WTC11 (cell line): ENCODE results near the gene GPR37. TPM values are rescaled to one million over a fixed set of nuclear protein-coding genes. Genes with fewer than 3 reads are reported as not detected.
A peak's percentile ranks its signal among the peaks of the same experiment; 100 is the strongest.

Experiments used
- ATAC-seq: fragments of 200-7000 bp; cut with Tn5 transposase; 2 replicates; pipeline ENCODE4 v1.10.0; 2021; ENCODE audit warnings: mild to moderate bottlenecking, moderate library complexity
- CTCF ChIA-PET: fragments of 300-600 bp; sonication (Branson Sonifier 250); formaldehyde crosslinking; loops from one replicate; lab custom pipeline; 2021; ENCODE audit warnings: antibody characterized with exemption; lab: Charles Lee
- POLR2A ChIA-PET: fragments of 350-600 bp; sonication (Branson Sonifier 250); formaldehyde crosslinking; loops from one replicate; lab custom pipeline; 2021; ENCODE audit warnings: antibody characterized with exemption; lab: Charles Lee
- DNase-seq: peaks from one replicate; pipeline ENCODE4 v3.0.0; 2021; ENCODE audit warnings: low spot score
- H3K27ac Mint-ChIP-seq: 2 replicates; pipeline ENCODE4 v1.8.0; 2021; ENCODE audit warnings: mixed read lengths
- H3K27me3 Mint-ChIP-seq: 2 replicates; pipeline ENCODE4 v1.8.0; 2021; ENCODE audit warnings: low read depth, mild to moderate bottlenecking, moderate library complexity, mixed read lengths
- H3K36me3 Mint-ChIP-seq: 2 replicates; pipeline ENCODE4 v1.8.0; 2021; ENCODE audit warnings: mixed read lengths
- H3K4me1 Mint-ChIP-seq: 2 replicates; pipeline ENCODE4 v1.8.0; 2022; ENCODE audit warnings: mixed read lengths
- H3K4me3 Mint-ChIP-seq: 2 replicates; pipeline ENCODE4 v1.8.0; 2021; ENCODE audit warnings: mild to moderate bottlenecking, moderate library complexity, mixed read lengths
- H3K9me3 Mint-ChIP-seq: 2 replicates; pipeline ENCODE4 v1.8.0; 2021; ENCODE audit warnings: mixed read lengths
- ATF1 ChIP-seq: sonication (generic); formaldehyde crosslinking; IDR thresholded peaks from 2 replicates; pipeline ENCODE4 v1.8.1; 2023; ENCODE audit warnings: mild to moderate bottlenecking, moderate library complexity, missing genetic modification reagents
- ATF3 ChIP-seq: sonication (generic); formaldehyde crosslinking; conservative IDR thresholded peaks from 2 replicates; pipeline ENCODE4 v1.8.1; 2022; ENCODE audit warnings: mild to moderate bottlenecking, missing genetic modification reagents
- FOXK1 ChIP-seq: sonication (generic); formaldehyde crosslinking; IDR thresholded peaks from 2 replicates; pipeline ENCODE4 v1.8.0; 2022; ENCODE audit warnings: mild to moderate bottlenecking, moderate library complexity, missing genetic modification reagents
- IRF1 ChIP-seq: sonication (generic); formaldehyde crosslinking; IDR thresholded peaks from 2 replicates; pipeline ENCODE4 v1.8.0; 2023; ENCODE audit warnings: missing genetic modification reagents
- KAT7 ChIP-seq: sonication (generic); formaldehyde crosslinking; IDR thresholded peaks from 2 replicates; pipeline ENCODE4 v1.8.1; 2023; ENCODE audit warnings: missing genetic modification reagents, mild to moderate bottlenecking, borderline replicate concordance
- NFATC4 ChIP-seq: fragments of 250-450 bp; sonication (Bioruptor Pico); IDR thresholded peaks from 2 replicates; pipeline ENCODE4 v1.9.0; 2021; ENCODE audit warnings: mild to moderate bottlenecking
- NFE2L1 ChIP-seq: sonication (generic); formaldehyde crosslinking; IDR thresholded peaks from 2 replicates; pipeline ENCODE4 v1.8.1; 2023; ENCODE audit warnings: missing genetic modification reagents
- NR1H2 ChIP-seq: sonication (generic); formaldehyde crosslinking; IDR thresholded peaks from 2 replicates; pipeline ENCODE4 v1.9.0; 2021; ENCODE audit warnings: mild to moderate bottlenecking, moderate library complexity, missing genetic modification reagents
- STAT6 ChIP-seq: sonication (generic); formaldehyde crosslinking; conservative IDR thresholded peaks from 2 replicates; pipeline ENCODE4 v1.8.1; 2023; ENCODE audit warnings: mild to moderate bottlenecking, low read depth, missing genetic modification reagents, moderate library complexity
- USF1 ChIP-seq: sonication (generic); formaldehyde crosslinking; IDR thresholded peaks from 2 replicates; pipeline ENCODE4 v1.8.0; 2022; ENCODE audit warnings: mild to moderate bottlenecking, missing genetic modification reagents
- ZNF121 ChIP-seq: sonication (generic); formaldehyde crosslinking; IDR thresholded peaks from 2 replicates; pipeline ENCODE4 v1.8.0; 2023; ENCODE audit warnings: missing genetic modification reagents
- ZNF396 ChIP-seq: fragments of 250-450 bp; sonication (Bioruptor Pico); IDR thresholded peaks from 2 replicates; pipeline ENCODE4 v1.8.0; 2021; ENCODE audit warnings: mild to moderate bottlenecking, moderate library complexity, borderline replicate concordance
- ZNF416 ChIP-seq: fragments of 250-450 bp; sonication (Bioruptor Pico); IDR thresholded peaks from 2 replicates; pipeline ENCODE4 v1.9.0; 2021; ENCODE audit warnings: mild to moderate bottlenecking, inconsistent platforms
- ZSCAN18 ChIP-seq: fragments of 250-450 bp; sonication (Bioruptor Pico); IDR thresholded peaks from 2 replicates; pipeline ENCODE4 v2.1.2; 2022; ENCODE audit warnings: mild to moderate bottlenecking, moderate library complexity
- total RNA-seq: library from RNA; stranded (reverse); gene quantifications from 3 replicates; pipeline ENCODE4 v1.2.3, GENCODE V29; 2021
- TF ChIP-seq, protein P1 (sequence below): sonication (generic); formaldehyde crosslinking; IDR thresholded peaks from 2 replicates; pipeline ENCODE4 v1.8.0; 2023; ENCODE audit warnings: mild to moderate bottlenecking, missing genetic modification reagents
- TF ChIP-seq, protein P2 (sequence below): fragments of 200-600 bp; IDR thresholded peaks from 2 replicates; pipeline ENCODE4 v1.8.0; 2022; ENCODE audit warnings: antibody characterized with exemption
- TF ChIP-seq, protein P3 (sequence below): sonication (generic); formaldehyde crosslinking; IDR thresholded peaks from 2 replicates; pipeline ENCODE4 v1.8.0; 2022; ENCODE audit warnings: mild to moderate bottlenecking, missing genetic modification reagents
- TF ChIP-seq, protein P4 (sequence below): sonication (generic); formaldehyde crosslinking; IDR thresholded peaks from 2 replicates; pipeline ENCODE4 v1.8.0; 2022; ENCODE audit warnings: mild to moderate bottlenecking, missing genetic modification reagents
- TF ChIP-seq, protein P5 (sequence below): fragments of 250-450 bp; sonication (Bioruptor Pico); IDR thresholded peaks from 2 replicates; pipeline ENCODE4 v1.9.0; 2021; ENCODE audit warnings: moderate library complexity, mild to moderate bottlenecking, inconsistent platforms, borderline replicate concordance

Gene GPR37
- total RNA-seq, 1 experiment from 2014 or later, result 20.4 TPM

GRCh38 chr7:124747072-124747471, 18.5 kb downstream of the GPR37 start (continued):
- TF ChIP-seq, protein P1, sequence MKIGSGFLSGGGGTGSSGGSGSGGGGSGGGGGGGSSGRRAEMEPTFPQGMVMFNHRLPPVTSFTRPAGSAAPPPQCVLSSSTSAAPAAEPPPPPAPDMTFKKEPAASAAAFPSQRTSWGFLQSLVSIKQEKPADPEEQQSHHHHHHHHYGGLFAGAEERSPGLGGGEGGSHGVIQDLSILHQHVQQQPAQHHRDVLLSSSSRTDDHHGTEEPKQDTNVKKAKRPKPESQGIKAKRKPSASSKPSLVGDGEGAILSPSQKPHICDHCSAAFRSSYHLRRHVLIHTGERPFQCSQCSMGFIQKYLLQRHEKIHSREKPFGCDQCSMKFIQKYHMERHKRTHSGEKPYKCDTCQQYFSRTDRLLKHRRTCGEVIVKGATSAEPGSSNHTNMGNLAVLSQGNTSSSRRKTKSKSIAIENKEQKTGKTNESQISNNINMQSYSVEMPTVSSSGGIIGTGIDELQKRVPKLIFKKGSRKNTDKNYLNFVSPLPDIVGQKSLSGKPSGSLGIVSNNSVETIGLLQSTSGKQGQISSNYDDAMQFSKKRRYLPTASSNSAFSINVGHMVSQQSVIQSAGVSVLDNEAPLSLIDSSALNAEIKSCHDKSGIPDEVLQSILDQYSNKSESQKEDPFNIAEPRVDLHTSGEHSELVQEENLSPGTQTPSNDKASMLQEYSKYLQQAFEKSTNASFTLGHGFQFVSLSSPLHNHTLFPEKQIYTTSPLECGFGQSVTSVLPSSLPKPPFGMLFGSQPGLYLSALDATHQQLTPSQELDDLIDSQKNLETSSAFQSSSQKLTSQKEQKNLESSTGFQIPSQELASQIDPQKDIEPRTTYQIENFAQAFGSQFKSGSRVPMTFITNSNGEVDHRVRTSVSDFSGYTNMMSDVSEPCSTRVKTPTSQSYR, result no peak
- TF ChIP-seq STAT6 (CRISPR knock-in tag) (no peak), ATF3 (CRISPR knock-in tag) (no peak), ATF1 (no peak)

DNA sequence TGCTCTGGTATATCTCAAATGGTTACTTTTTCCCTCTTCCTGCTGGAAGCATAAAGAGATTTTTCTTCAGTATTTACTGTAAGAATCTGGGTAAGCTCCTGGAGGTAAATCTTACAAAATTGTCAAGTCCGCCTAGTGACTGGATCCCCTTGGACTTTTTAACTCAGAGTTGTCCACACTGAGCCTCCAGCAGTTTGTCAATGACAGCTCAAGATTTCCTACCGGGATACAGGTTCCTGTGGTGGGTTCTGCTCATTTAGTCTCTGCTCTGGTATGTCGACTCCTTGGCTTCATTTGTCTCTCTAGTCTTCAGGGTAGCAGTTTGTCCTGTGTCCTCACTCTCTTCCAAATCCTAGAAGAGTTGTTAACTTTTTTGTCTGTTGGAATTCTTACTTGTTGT, 27.0 kb downstream of the GPR37 start:
- TF ChIP-seq IRF1, result no peak
- no peak for TF ChIP-seq USF1
- TF ChIP-seq ZSCAN18 (CRISPR knock-in tag), result no peak
- no peak for TF ChIP-seq ATF1
- no peak for TF ChIP-seq ZNF396
- TF ChIP-seq ZNF121 (CRISPR knock-in tag), result no peak
- TF ChIP-seq KAT7 (CRISPR knock-in tag), result no peak
- DNase-seq, result no peak
- peaks cover 18% of the 10 kb centered on the region for H3K36me3 Mint-ChIP-seq
- POLR2A ChIA-PET, result no interaction called here
- H3K27me3 Mint-ChIP-seq, result no peaks in the 10 kb centered on the region; the same call in 1 of the 2 replicates
- no peak; the same call in 1 of the 2 replicates for ATAC-seq
- no peak overlapping the region for H3K4me3 Mint-ChIP-seq
- no peak overlapping the region for H3K27ac Mint-ChIP-seq
- CTCF ChIA-PET, result interaction anchor here (0.7 kb wide), 1 partner anchor 27 kb away, joined by 4 read pairs; the partner anchor contains the start of gene GPR37
- H3K9me3 Mint-ChIP-seq, result peaks cover 9% of the 10 kb centered on the region
- peaks cover 33% of the 10 kb centered on the region for H3K4me1 Mint-ChIP-seq

- Mint-ChIP-seq H3K27me3 (no peaks in the 10 kb centered on the region; the same call in 1 of the 2 replicates), H3K36me3 (peaks cover 18% of the 10 kb centered on the region), H3K4me1 (peaks cover 34% of the 10 kb centered on the region), H3K9me3 (peaks cover 9% of the 10 kb centered on the region), H3K4me3 (no peak overlapping the region), H3K27ac (peak overlapping the region; percentile 57; the same call in 1 of the 2 replicates)
- no peak for DNase-seq
- ATAC-seq, result no peak
- CTCF ChIA-PET, result interaction anchor here (0.7 kb wide), 1 partner anchor 28 kb away, joined by 4 read pairs; the partner anchor contains the start of gene GPR37
- POLR2A ChIA-PET, result interaction anchor here (0.7 kb wide), 1 partner anchor 35 kb away, joined by 5 read pairs; no protein-coding TSS in a partner anchor
- no peak for TF ChIP-seq KAT7 (CRISPR knock-in tag)
- TF ChIP-seq, protein P2, sequence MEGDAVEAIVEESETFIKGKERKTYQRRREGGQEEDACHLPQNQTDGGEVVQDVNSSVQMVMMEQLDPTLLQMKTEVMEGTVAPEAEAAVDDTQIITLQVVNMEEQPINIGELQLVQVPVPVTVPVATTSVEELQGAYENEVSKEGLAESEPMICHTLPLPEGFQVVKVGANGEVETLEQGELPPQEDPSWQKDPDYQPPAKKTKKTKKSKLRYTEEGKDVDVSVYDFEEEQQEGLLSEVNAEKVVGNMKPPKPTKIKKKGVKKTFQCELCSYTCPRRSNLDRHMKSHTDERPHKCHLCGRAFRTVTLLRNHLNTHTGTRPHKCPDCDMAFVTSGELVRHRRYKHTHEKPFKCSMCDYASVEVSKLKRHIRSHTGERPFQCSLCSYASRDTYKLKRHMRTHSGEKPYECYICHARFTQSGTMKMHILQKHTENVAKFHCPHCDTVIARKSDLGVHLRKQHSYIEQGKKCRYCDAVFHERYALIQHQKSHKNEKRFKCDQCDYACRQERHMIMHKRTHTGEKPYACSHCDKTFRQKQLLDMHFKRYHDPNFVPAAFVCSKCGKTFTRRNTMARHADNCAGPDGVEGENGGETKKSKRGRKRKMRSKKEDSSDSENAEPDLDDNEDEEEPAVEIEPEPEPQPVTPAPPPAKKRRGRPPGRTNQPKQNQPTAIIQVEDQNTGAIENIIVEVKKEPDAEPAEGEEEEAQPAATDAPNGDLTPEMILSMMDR, result no peak
- TF ChIP-seq FOXK1 (CRISPR knock-in tag), result no peak
- TF ChIP-seq NR1H2 (CRISPR knock-in tag), result no peak
- TF ChIP-seq NFE2L1 (CRISPR knock-in tag), result no peak
- TF ChIP-seq, protein P3, sequence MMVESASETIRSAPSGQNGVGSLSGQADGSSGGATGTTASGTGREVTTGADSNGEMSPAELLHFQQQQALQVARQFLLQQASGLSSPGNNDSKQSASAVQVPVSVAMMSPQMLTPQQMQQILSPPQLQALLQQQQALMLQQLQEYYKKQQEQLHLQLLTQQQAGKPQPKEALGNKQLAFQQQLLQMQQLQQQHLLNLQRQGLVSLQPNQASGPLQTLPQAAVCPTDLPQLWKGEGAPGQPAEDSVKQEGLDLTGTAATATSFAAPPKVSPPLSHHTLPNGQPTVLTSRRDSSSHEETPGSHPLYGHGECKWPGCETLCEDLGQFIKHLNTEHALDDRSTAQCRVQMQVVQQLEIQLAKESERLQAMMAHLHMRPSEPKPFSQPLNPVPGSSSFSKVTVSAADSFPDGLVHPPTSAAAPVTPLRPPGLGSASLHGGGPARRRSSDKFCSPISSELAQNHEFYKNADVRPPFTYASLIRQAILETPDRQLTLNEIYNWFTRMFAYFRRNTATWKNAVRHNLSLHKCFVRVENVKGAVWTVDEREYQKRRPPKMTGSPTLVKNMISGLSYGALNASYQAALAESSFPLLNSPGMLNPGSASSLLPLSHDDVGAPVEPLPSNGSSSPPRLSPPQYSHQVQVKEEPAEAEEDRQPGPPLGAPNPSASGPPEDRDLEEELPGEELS (CRISPR knock-in tag), result no peak
- TF ChIP-seq, protein P4, sequence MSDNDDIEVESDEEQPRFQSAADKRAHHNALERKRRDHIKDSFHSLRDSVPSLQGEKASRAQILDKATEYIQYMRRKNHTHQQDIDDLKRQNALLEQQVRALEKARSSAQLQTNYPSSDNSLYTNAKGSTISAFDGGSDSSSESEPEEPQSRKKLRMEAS (CRISPR knock-in tag), result no peak
- no peak for TF ChIP-seq NFATC4
- TF ChIP-seq, protein P5, sequence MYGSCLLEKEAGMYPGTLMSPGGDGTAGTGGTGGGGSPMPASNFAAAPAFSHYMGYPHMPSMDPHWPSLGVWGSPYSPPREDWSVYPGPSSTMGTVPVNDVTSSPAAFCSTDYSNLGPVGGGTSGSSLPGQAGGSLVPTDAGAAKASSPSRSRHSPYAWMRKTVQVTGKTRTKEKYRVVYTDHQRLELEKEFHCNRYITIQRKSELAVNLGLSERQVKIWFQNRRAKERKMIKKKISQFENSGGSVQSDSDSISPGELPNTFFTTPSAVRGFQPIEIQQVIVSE (CRISPR knock-in tag), result no peak
- TF ChIP-seq ZNF416 (CRISPR knock-in tag), result no peak
These were observed 27.8 kb downstream of the GPR37 start for GRCh38 chr7:124737760-124738300.
